Measurements from ENCODE around the gene PET100.
"Not testable (repeated sequence)": the region's sequence is repeated elsewhere in the genome, so short reads cannot be mapped to it uniquely, and the experiment has no call there.

The PET100 gene

GRCh38 chr19:7632340-7633203 lies 3.0 kb downstream of the PET100 start:
- no peak for DNase-seq (ENCODE audit: extremely low read depth in 1 of 2, low read depth in 1 of 2)

- no peak for DNase-seq (ENCODE audit: extremely low read depth in 1 of 2, low read depth in 1 of 2)
Observed at GRCh38 chr19:7633698-7634097, 4.1 kb downstream of the PET100 start, which contains the start of gene PCP2. PCP2 (minus strand) TSS chr19:7633719; CDS start chr19:7633457, 262 bp downstream.

- no peak for DNase-seq (ENCODE audit: extremely low read depth in 1 of 2, low read depth in 1 of 2)
Observed at GRCh38 chr19:7635670-7636069, 6.1 kb downstream of the PET100 start.

GRCh38 chr19:7636317-7636690 lies 6.7 kb downstream of the PET100 start:
- DNase-seq (ENCODE audit: extremely low read depth in 1 of 2, low read depth in 1 of 2) = no peak

GRCh38 chr19:7636691-7637373 lies 7.2 kb downstream of the PET100 start, which contains the start of gene STXBP2:
STXBP2 (plus strand) TSS chr19:7637110; CDS start chr19:7637150, 40 bp downstream.
- peak; percentile 73 to 79 for DNase-seq (ENCODE audit: extremely low read depth in 1 of 2, low read depth in 1 of 2)

- no peak for DNase-seq (ENCODE audit: extremely low read depth in 1 of 2, low read depth in 1 of 2)
Observed at GRCh38 chr19:7637374-7638256, 8.0 kb downstream of the PET100 start.

GRCh38 chr19:7638802-7639465 lies 9.3 kb downstream of the PET100 start:
- no peak for DNase-seq (ENCODE audit: extremely low read depth in 1 of 2, low read depth in 1 of 2)

- DNase-seq (ENCODE audit: extremely low read depth in 1 of 2, low read depth in 1 of 2) = no peak
Observed at GRCh38 chr19:7639863-7640348, 10.3 kb downstream of the PET100 start.

GRCh38 chr19:7640803-7641202 lies 11.2 kb downstream of the PET100 start:
- no peak for DNase-seq (ENCODE audit: extremely low read depth in 1 of 2, low read depth in 1 of 2)

GRCh38 chr19:7641290-7642276 lies 12.0 kb downstream of the PET100 start:
- DNase-seq (ENCODE audit: extremely low read depth in 1 of 2, low read depth in 1 of 2) = no peak

- DNase-seq (ENCODE audit: extremely low read depth in 1 of 2, low read depth in 1 of 2) = no peak
Observed at GRCh38 chr19:7642295-7643030, 12.9 kb downstream of the PET100 start.

- no peak for DNase-seq (ENCODE audit: extremely low read depth in 1 of 2, low read depth in 1 of 2)
Observed at GRCh38 chr19:7643031-7643415, 13.4 kb downstream of the PET100 start.

GRCh38 chr19:7643629-7644549 lies 14.3 kb downstream of the PET100 start:
- not testable (repeated sequence) for DNase-seq (ENCODE audit: extremely low read depth in 1 of 2, low read depth in 1 of 2)

GRCh38 chr19:7644550-7644877 lies 14.9 kb downstream of the PET100 start:
- no peak for DNase-seq (ENCODE audit: extremely low read depth in 1 of 2, low read depth in 1 of 2)

- DNase-seq (ENCODE audit: extremely low read depth in 1 of 2, low read depth in 1 of 2) = no peak
Observed at GRCh38 chr19:7645163-7645562, 15.6 kb downstream of the PET100 start.

- DNase-seq (ENCODE audit: extremely low read depth in 1 of 2, low read depth in 1 of 2) = no peak
Observed at GRCh38 chr19:7645656-7646425, 16.2 kb downstream of the PET100 start.

GRCh38 chr19:7646426-7646700 lies 16.8 kb downstream of the PET100 start:
- no peak for DNase-seq (ENCODE audit: extremely low read depth in 1 of 2, low read depth in 1 of 2)

Measured in stimulated activated CD8-positive, alpha-beta memory T cell treated with anti-CD3 and anti-CD28 coated beads, Interleukin-7, amount 100 ng/mL, for 48 hours (primary cell).